HepG2 (cell line): ENCODE data around the gene HEXIM1. TPM values are rescaled to one million over a fixed set of nuclear protein-coding genes. Genes with fewer than 3 reads are reported as not detected.

Source experiments
- ARNT ChIP-seq: fragments of 450-650 bp; IDR thresholded peaks from 2 replicates; pipeline ENCODE4 v1.6.1; 2017
- GABPB1 ChIP-seq: IDR thresholded peaks from 2 replicates; pipeline ENCODE4 v1.6.1; 2016; ENCODE audit warnings: mild to moderate bottlenecking, missing genetic modification reagents, moderate library complexity, missing compliant biosample characterization
- GPN1 ChIP-seq: sonication (generic); formaldehyde crosslinking; IDR thresholded peaks from 2 replicates; pipeline ENCODE4 v1.5.1; 2020; ENCODE audit warnings: missing genetic modification reagents, borderline replicate concordance
- GTF2F1 ChIP-seq: fragments of 150-350 bp; IDR thresholded peaks from 2 replicates; pipeline ENCODE4 v1.6.1; 2014; ENCODE audit warnings: low read length
- HOXA9 ChIP-seq: sonication (generic); formaldehyde crosslinking; IDR thresholded peaks from 2 replicates; pipeline ENCODE4 v1.8.1; 2022; ENCODE audit warnings: missing genetic modification reagents, mild to moderate bottlenecking, moderate library complexity, borderline replicate concordance
- IKZF4 ChIP-seq: sonication (generic); formaldehyde crosslinking; IDR thresholded peaks from 2 replicates; pipeline ENCODE4 v1.5.1; 2020; ENCODE audit warnings: borderline replicate concordance, mild to moderate bottlenecking, low read depth, missing genetic modification reagents; ENCODE audit errors: not compliant biosample characterization
- MIXL1 ChIP-seq: IDR thresholded peaks from 2 replicates; pipeline ENCODE4 v1.6.1; 2016
- NFYB ChIP-seq: sonication (generic); formaldehyde crosslinking; IDR thresholded peaks from 2 replicates; pipeline ENCODE4 v1.4.0; 2020; ENCODE audit warnings: missing genetic modification reagents
- PAF1 ChIP-seq: IDR thresholded peaks from 2 replicates; pipeline ENCODE4 v1.6.1; 2016; ENCODE audit warnings: missing genetic modification reagents, missing compliant biosample characterization
- PHF8 ChIP-seq: sonication (generic); formaldehyde crosslinking; IDR thresholded peaks from 2 replicates; pipeline ENCODE4 v1.5.0; 2020; ENCODE audit warnings: missing genetic modification reagents
- RCOR2 ChIP-seq: IDR thresholded peaks from 2 replicates; pipeline ENCODE4 v1.6.1; 2016; ENCODE audit warnings: missing biosample characterization, missing genetic modification reagents
- SALL2 ChIP-seq: sonication (generic); formaldehyde crosslinking; IDR thresholded peaks from 2 replicates; pipeline ENCODE4 v1.8.1; 2023; ENCODE audit warnings: mild to moderate bottlenecking, missing genetic modification reagents, inconsistent platforms
- SAP130 ChIP-seq: IDR thresholded peaks from 2 replicates; pipeline ENCODE4 v1.6.1; 2016; ENCODE audit warnings: low read depth
- SOX6 ChIP-seq, 2 experiments: fragments of 450-650 bp in 1 of 2; sonication (generic) in 1 of 2; formaldehyde crosslinking in 1 of 2; IDR thresholded peaks; 2 replicates each; pipeline versions ENCODE4 v1.4.0 to v1.6.1; 2017 to 2020; ENCODE audit warnings: antibody characterized with exemption in 1 of 2, mild to moderate bottlenecking in 1 of 2, missing genetic modification reagents in 1 of 2
- STAG1 ChIP-seq: sonication (generic); formaldehyde crosslinking; IDR thresholded peaks from 2 replicates; pipeline ENCODE4 v1.4.0; 2020; ENCODE audit warnings: missing genetic modification reagents
- ZNF136 ChIP-seq: sonication (generic); formaldehyde crosslinking; IDR thresholded peaks from 2 replicates; pipeline ENCODE4 v1.8.1; 2022; ENCODE audit warnings: low read depth, mild to moderate bottlenecking, moderate library complexity, missing genetic modification reagents
- polyA plus RNA-seq, 8 experiments: library from polyadenylated mRNA; depleted of rRNA in 3 of 8; stranded (reverse) in 7 of 8; unstranded in 1 of 8; fragments of >200 nt; fragmentation: Illumina TruSeq in 4 of 8; extraction: Trizol in 4 of 8; gene quantifications; 2 replicates each; pipeline versions ENCODE4 v1.2.1 to v1.2.3, GENCODE V29; 2011 to 2016; ENCODE audit warnings: low read depth in 4 of 8, missing spikeins in 1 of 8, mixed read lengths in 1 of 8; ENCODE audit not compliant: insufficient read depth in 1 of 8
- total RNA-seq, 5 experiments: library from RNA; depleted of rRNA; stranded (reverse); fragments of >200 nt; fragmentation: Illumina TruSeq; extraction: Trizol; gene quantifications; 2 replicates each; pipeline ENCODE4 v1.2.3, GENCODE V29; 2016; ENCODE audit warnings: low read depth in 1 of 5
- TF ChIP-seq, protein P1 (sequence below): sonication (generic); formaldehyde crosslinking; IDR thresholded peaks from 2 replicates; pipeline ENCODE4 v1.5.1; 2020; ENCODE audit warnings: missing genetic modification reagents, mild to moderate bottlenecking, borderline replicate concordance
- TF ChIP-seq, protein P2 (sequence below): IDR thresholded peaks from 2 replicates; pipeline ENCODE4 v1.6.1; 2016; ENCODE audit warnings: mild to moderate bottlenecking
- TF ChIP-seq, protein P3 (sequence below): sonication (generic); formaldehyde crosslinking; IDR thresholded peaks from 2 replicates; pipeline ENCODE4 v1.5.0; 2020; ENCODE audit warnings: missing genetic modification reagents
- TF ChIP-seq, protein P4 (sequence below): sonication (generic); formaldehyde crosslinking; conservative IDR thresholded peaks from 2 replicates; pipeline ENCODE4 v1.4.0; 2020; ENCODE audit warnings: missing genetic modification reagents
- TF ChIP-seq, protein P5 (sequence below): sonication (generic); IDR thresholded peaks from 2 replicates; pipeline ENCODE4 v1.6.1; 2016; ENCODE audit warnings: low read depth, borderline replicate concordance

Gene HEXIM1
- total and polyA plus RNA-seq, 2 of the 13 experiments (the other 11 are each of a cell fraction or from before 2014, with no cell fraction given) = 10.5 to 16.6 TPM

DNA sequence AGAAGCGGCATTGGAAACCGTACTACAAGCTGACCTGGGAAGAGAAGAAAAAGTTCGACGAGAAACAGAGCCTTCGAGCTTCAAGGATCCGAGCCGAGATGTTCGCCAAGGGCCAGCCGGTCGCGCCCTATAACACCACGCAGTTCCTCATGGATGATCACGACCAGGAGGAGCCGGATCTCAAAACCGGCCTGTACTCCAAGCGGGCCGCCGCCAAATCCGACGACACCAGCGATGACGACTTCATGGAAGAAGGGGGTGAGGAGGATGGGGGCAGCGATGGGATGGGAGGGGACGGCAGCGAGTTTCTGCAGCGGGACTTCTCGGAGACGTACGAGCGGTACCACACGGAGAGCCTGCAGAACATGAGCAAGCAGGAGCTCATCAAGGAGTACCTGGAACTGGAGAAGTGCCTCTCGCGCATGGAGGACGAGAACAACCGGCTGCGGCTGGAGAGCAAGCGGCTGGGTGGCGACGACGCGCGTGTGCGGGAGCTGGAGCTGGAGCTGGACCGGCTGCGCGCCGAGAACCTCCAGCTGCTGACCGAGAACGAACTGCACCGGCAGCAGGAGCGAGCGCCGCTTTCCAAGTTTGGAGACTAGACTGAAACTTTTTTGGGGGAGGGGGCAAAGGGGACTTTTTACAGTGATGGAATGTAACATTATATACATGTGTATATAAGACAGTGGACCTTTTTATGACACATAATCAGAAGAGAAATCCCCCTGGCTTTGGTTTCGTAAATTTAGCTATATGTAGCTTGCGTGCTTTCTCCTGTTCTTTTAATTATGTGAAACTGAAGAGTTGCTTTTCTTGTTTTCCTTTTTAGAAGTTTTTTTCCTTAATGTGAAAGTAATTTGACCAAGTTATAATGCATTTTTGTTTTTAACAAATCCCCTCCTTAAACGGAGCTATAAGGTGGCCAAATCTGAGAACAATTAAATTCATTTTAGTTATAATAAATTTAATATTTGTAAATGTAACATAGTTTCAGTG, 1.7 kb downstream of the HEXIM1 start (continued):
- TF ChIP-seq ZNF136 (CRISPR knock-in tag) (peak; percentile 60; the same call in 1 of the 2 replicates), ARNT (no peak), SAP130 (CRISPR knock-in tag) (peak; percentile 59), RCOR2 (CRISPR knock-in tag) (no peak), GTF2F1 (no peak), GABPB1 (CRISPR knock-in tag) (peak; percentile 11; the same call in 1 of the 2 replicates), PHF8 (CRISPR knock-in tag) (peak; percentile 33; the same call in 1 of the 2 replicates), GPN1 (CRISPR knock-in tag) (peak; percentile 45; the same call in 1 of the 2 replicates), PAF1 (0 out of 2 replicates have a peak, but pooled peaks have one; percentile 53), SOX6 (IDR thresholded peaks at IDR 0.05) (no peak), SOX6 (CRISPR knock-in tag; IDR thresholded peaks at IDR 0.05) (0 out of 2 replicates have a peak, but pooled peaks have one; percentile 24), IKZF4 (CRISPR knock-in tag) (peak; percentile 25), STAG1 (CRISPR knock-in tag) (peak; percentile 9; the same call in 1 of the 2 replicates), NFYB (CRISPR knock-in tag) (peak; percentile 25; the same call in 1 of the 2 replicates), HOXA9 (CRISPR knock-in tag) (peak; percentile 54; the same call in 1 of the 2 replicates), SALL2 (0 out of 2 replicates have a peak, but pooled peaks have one; percentile 21), MIXL1 (no peak)
- TF ChIP-seq, protein P1, sequence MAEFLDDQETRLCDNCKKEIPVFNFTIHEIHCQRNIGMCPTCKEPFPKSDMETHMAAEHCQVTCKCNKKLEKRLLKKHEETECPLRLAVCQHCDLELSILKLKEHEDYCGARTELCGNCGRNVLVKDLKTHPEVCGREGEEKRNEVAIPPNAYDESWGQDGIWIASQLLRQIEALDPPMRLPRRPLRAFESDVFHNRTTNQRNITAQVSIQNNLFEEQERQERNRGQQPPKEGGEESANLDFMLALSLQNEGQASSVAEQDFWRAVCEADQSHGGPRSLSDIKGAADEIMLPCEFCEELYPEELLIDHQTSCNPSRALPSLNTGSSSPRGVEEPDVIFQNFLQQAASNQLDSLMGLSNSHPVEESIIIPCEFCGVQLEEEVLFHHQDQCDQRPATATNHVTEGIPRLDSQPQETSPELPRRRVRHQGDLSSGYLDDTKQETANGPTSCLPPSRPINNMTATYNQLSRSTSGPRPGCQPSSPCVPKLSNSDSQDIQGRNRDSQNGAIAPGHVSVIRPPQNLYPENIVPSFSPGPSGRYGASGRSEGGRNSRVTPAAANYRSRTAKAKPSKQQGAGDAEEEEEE (CRISPR knock-in tag) = peak; percentile 19; the same call in 1 of the 2 replicates
- TF ChIP-seq, protein P2, sequence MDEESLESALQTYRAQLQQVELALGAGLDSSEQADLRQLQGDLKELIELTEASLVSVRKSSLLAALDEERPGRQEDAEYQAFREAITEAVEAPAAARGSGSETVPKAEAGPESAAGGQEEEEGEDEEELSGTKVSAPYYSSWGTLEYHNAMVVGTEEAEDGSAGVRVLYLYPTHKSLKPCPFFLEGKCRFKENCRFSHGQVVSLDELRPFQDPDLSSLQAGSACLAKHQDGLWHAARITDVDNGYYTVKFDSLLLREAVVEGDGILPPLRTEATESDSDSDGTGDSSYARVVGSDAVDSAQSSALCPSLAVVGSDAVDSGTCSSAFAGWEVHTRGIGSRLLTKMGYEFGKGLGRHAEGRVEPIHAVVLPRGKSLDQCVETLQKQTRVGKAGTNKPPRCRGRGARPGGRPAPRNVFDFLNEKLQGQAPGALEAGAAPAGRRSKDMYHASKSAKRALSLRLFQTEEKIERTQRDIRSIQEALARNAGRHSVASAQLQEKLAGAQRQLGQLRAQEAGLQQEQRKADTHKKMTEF (CRISPR knock-in tag) = 0 out of 2 replicates have a peak, but pooled peaks have one; percentile 12
- TF ChIP-seq, protein P3, sequence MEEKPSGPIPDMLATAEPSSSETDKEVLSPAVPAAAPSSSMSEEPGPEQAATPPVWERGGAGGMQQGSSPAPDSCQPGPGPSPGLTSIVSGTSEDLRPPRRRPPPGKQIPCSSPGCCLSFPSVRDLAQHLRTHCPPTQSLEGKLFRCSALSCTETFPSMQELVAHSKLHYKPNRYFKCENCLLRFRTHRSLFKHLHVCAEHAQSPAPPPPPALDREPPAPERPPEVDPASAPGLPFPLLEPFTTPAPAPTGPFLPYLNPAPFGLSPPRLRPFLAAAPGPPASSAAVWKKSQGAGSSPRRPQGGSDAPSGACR (CRISPR knock-in tag) = 0 out of 2 replicates have a peak, but pooled peaks have one; percentile 34
- TF ChIP-seq, protein P4, sequence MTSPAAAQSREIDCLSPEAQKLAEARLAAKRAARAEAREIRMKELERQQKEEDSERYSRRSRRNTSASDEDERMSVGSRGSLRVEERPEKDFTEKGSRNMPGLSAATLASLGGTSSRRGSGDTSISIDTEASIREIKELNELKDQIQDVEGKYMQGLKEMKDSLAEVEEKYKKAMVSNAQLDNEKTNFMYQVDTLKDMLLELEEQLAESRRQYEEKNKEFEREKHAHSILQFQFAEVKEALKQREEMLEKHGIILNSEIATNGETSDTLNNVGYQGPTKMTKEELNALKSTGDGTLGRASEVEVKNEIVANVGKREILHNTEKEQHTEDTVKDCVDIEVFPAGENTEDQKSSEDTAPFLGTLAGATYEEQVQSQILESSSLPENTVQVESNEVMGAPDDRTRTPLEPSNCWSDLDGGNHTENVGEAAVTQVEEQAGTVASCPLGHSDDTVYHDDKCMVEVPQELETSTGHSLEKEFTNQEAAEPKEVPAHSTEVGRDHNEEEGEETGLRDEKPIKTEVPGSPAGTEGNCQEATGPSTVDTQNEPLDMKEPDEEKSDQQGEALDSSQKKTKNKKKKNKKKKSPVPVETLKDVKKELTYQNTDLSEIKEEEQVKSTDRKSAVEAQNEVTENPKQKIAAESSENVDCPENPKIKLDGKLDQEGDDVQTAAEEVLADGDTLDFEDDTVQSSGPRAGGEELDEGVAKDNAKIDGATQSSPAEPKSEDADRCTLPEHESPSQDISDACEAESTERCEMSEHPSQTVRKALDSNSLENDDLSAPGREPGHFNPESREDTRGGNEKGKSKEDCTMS (CRISPR knock-in tag) = no peak
- TF ChIP-seq, protein P5, sequence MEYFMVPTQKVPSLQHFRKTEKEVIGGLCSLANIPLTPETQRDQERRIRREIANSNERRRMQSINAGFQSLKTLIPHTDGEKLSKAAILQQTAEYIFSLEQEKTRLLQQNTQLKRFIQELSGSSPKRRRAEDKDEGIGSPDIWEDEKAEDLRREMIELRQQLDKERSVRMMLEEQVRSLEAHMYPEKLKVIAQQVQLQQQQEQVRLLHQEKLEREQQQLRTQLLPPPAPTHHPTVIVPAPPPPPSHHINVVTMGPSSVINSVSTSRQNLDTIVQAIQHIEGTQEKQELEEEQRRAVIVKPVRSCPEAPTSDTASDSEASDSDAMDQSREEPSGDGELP = peak; percentile 63; the same call in 1 of the 2 replicates
